ENCODE measurements around the gene FAM219A.
A peak's percentile ranks its signal among the peaks of the same experiment; 100 is the strongest.
"Not testable (repeated sequence)": the region's sequence is repeated elsewhere in the genome, so short reads cannot be mapped to it uniquely, and the experiment has no call there.

FAM219A gene

GRCh38 chr9:34482746-34483145 lies 24.4 kb upstream of the FAM219A start:
- DNase-seq: not testable (repeated sequence)

GRCh38 chr9:34481620-34482019 lies 23.2 kb upstream of the FAM219A start:
- not testable (repeated sequence) for DNase-seq

GRCh38 chr9:34479431-34479866 lies 21.1 kb upstream of the FAM219A start:
- no peak for DNase-seq

DNA sequence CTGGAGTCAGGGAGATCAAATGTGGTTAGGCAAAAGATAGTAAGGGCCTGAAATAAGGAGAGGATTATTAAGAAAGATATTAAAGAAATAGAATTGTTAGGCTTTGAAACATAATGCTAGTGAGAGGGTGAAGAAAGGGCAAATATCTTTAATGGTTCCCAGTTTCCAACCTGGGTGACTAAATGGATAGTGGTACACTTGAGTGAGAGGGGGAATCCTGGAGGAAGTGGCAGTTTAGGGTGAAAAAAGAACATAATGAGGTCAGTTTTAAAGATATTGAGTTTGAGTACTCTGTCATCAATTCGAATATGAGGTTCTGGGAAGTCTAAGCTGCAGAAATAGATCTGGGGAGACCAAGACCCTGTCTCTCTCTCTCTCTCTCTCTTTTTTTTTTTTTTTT lies 19.2 kb upstream of the FAM219A start:
- no peak for DNase-seq

GRCh38 chr9:34475097-34475496 lies 16.7 kb upstream of the FAM219A start:
- no peak for DNase-seq

GRCh38 chr9:34465468-34465867 lies 7.1 kb upstream of the FAM219A start:
- no peak for DNase-seq

DNA sequence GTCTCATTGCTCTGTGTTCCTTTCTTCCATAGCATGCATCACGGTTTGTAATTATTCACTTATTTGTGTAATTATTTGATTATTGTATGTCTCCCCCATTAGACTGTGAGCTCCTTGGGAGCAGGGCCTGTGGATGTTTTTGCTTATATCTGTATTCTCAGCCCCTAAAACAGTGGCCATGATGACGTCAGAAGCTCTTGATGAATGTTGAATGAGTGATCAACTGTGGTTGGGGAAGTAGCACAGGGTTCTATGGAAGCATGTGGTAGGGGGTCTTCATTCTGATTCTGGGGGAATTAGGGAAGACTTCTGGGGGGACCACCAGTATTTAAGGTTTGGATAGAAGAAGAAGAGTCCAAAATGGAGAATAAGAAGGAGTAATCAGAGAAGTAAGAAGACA lies 6.2 kb upstream of the FAM219A start:
- no peak for DNase-seq

DNA sequence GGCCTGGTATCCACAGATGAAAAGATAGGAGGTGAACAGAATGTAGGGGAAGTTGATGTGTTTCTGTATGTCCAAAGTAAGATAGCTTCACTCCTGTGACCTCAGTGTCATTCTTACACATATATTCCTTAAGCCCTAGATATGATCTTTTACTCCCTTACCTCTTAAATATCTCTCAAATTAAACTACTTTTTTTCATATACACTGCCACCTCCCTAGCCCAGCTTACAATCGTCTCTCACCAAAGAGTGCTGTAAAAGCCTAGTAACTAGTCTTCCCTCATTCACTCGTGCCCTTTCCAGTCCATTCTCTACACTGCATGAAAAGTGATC lies 5.5 kb upstream of the FAM219A start:
- DNase-seq: no peak

GRCh38 chr9:34463098-34463900 lies 4.9 kb upstream of the FAM219A start:
- DNase-seq: no peak

GRCh38 chr9:34459941-34460340 lies 1.6 kb upstream of the FAM219A start:
- no peak for DNase-seq

DNA sequence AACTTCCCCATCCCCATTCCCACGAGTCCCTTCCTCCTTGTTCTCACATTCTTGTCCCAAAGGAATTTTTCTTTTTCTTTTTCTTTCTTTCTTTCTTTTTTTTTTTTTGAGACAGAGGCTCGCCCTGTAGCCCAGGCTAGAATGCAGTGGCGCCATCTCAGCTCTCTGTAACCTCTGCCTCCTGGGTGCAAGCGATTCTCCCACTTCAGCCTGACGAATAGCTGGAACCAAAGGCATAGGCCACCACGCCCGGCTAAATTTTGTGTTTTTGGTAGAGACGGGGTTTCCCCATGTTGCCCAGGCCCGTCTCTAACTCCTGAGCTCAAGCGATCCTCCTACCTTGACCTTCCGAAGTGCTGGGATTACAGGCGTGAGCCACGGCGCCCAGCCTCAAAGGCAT lies 986 bp upstream of the FAM219A start:
- DNase-seq: no peak

GRCh38 chr9:34458959-34459340 lies 580 bp upstream of the FAM219A start:
- DNase-seq: no peak

DNA sequence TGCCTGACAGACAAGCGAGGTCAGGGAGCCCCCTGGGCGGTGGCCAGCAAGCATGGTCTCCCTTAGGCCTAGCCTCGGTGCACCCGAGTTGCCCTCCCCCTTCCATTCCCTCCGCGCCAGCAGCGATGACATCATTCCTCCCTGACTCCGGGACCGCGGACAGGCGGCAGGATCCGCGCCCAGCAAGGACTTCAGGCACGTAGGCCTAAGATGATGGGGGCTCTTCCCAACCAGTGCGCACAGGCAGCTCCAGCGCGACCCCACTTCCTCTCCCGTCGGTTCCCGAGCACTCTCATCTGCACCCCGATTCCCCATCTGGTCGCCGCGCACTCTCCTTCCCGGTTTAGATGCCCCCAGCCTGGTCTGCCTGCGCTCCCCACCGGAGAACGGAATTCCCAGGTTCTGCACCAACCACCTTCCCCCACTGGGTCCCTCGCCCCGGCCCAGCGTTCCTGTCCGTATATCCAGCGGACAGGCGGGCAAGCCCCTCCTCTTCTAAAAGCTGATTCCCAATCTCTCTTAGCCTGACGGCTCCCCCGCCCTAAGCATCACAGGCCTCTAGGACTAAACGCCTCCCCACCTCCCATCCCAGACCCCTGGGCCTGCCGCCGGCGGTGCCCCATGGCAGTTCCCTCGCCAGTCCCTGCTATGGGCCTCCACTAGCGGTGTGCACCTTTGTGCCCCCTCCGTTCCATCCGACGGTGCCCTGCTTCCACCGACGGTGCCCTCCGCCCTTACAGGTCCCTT lies 931 bp downstream of the FAM219A start:
- peak; percentile 71 for DNase-seq

GRCh38 chr9:34456746-34457145 lies 1.6 kb downstream of the FAM219A start:
- no peak for DNase-seq

DNA sequence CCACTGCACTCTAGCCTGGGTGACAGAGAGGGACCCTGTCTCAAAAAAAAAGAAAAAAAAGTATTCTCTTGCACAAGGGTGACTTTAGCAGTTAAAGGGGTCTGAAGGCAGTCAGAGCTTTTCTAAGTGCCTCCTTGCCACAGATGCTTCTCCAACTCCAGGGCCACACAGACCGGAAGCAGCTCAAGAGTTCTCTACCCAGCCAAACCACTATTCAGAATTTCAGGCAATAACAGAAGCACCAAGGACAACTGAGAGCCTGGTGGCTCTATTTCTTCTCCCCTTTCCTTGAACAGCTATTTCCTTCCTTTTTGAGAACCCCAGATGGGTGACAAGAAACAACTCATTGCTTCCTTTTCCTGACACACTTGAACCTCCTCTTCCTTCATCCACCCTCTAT lies 2.2 kb downstream of the FAM219A start:
- no peak for DNase-seq

GRCh38 chr9:34454571-34455065 lies 3.8 kb downstream of the FAM219A start:
- peak; percentile 53 for DNase-seq

GRCh38 chr9:34452568-34452967 lies 5.8 kb downstream of the FAM219A start:
- DNase-seq: no peak

- DNase-seq: no peak
These were observed 6.8 kb downstream of the FAM219A start for GRCh38 chr9:34451545-34451944.

DNA sequence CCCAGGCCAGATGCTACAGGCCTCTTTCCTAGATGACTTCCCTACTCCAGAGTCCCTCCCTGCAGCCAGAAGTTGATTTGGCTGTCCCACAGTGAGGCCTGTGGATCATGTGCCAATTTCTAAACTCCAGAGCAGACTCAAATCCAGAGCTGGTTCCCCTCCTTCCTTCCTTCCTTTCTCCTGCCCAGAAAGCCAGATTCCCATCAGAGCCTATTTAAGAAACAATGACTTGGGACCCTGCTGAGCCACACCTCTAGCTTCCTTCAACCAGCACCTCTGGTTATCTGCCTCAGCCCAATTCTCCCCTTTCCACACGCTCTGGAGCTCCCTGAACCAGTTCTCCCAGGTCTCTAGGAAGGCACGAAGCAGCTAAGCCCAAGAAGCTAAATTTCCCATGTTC lies 7.2 kb downstream of the FAM219A start:
- DNase-seq: no peak

GRCh38 chr9:34450644-34451043 lies 7.7 kb downstream of the FAM219A start:
- DNase-seq: no peak

GRCh38 chr9:34446951-34447350 lies 11.4 kb downstream of the FAM219A start:
- DNase-seq: no peak

GRCh38 chr9:34446468-34446891 lies 11.9 kb downstream of the FAM219A start:
- no peak for DNase-seq

DNA sequence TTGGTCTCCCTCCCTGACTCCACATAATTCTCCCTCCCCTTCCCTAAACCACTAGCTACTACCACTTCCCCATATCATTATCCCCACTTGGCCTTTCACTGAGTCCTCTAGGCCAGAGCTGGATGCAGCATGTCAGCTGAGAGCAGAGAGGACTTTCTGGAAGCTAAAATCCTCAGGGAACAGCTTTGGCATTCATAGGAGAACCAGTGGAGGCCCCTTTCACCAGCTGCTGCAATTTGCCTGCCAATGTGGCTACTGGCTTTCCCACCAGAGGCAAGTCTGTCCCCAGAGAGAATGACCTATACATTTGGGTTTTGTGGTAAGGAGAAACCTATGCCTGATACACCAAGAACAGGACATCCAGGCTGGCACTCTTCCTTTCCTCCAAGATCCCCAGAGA lies 14.4 kb downstream of the FAM219A start:
- no peak for DNase-seq

DNA sequence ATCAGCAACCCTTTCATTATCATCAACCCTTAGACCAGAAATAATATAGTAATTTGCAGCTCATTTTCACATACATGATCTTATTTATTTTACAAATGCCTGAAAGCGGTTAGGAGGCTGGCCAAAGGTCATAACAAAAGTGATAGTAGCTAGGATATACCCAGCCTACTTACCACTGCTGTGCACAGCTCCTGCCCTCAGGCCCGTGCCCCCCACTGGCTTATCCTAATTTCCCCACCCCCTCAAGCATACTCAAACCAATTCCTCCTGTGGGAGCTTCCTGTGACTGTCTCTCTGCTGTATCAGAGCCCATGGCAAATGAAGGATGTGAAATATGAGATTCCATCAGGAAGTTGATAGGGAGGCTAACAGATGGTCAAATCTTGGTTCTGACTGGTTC lies 14.8 kb downstream of the FAM219A start:
- DNase-seq: peak; percentile 27
